ENCODE data around the gene ASB7. TPM values are rescaled to one million over a fixed set of nuclear protein-coding genes. Genes with fewer than 3 reads are reported as not detected.
A peak's percentile ranks its signal among the peaks of the same experiment; 100 is the strongest.

Gene ASB7
- total and polyA plus RNA-seq, 8 donors, result 10.8 to 14.6 (median 13.2) TPM

- no peaks in the 10 kb centered on the region for H3K27me3 ChIP-seq
- H3K27ac ChIP-seq, result peak overlapping the region in 1 of 2 donors; percentile 74
- DNase-seq (no peak), ATAC-seq (peak; percentile 24)
- intact Hi-C loops (cut with DNase I), result no loop called here
- TF ChIP-seq CTCF (IDR thresholded peaks at IDR 0.05), result no peak
- H3K9me3 ChIP-seq, result no peaks in the 10 kb centered on the region
- H3K36me3 ChIP-seq, result peaks cover 0 to 5% of the 10 kb centered on the region in 2 donors
- H3K4me3 ChIP-seq, result no peak overlapping the region
- H3K4me1 ChIP-seq, result peaks cover 0 to 22% of the 10 kb centered on the region in 2 donors
Measured at GRCh38 chr15:100560323-100560722, 42.1 kb upstream of the ASB7 start.

DNA sequence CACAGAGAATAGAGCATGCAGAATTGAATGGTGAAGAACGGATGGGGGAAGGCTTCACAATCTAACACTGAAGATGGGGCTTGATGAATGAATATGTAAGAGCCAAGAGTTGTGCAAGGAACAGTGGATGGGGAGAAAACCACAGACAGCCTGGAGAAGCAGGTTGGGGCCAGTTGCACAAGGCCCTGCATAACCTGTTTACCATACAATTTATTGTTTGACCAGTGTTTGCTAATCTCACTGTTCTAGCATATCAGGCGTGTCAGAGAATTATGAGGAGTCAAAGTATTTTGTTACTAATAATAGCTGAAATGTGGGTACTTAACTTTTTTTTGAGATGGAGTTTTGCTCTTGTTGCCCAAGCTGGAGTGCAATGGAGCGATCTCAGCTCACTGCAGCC, 36.8 kb upstream of the ASB7 start:
- intact Hi-C loops (cut with DNase I), result no loop called here
- no peak for TF ChIP-seq CTCF (IDR thresholded peaks at IDR 0.05)
- Histone ChIP-seq H3K4me3 (no peak overlapping the region), H3K27ac (no peak overlapping the region), H3K27me3 (no peaks in the 10 kb centered on the region), H3K36me3 (peaks cover 0 to 21% of the 10 kb centered on the region in 2 donors), H3K9me3 (no peaks in the 10 kb centered on the region), H3K4me1 (peaks cover 0 to 2% of the 10 kb centered on the region in 2 donors)
- DNase-seq (no peak), ATAC-seq (peak; percentile 49)

DNA sequence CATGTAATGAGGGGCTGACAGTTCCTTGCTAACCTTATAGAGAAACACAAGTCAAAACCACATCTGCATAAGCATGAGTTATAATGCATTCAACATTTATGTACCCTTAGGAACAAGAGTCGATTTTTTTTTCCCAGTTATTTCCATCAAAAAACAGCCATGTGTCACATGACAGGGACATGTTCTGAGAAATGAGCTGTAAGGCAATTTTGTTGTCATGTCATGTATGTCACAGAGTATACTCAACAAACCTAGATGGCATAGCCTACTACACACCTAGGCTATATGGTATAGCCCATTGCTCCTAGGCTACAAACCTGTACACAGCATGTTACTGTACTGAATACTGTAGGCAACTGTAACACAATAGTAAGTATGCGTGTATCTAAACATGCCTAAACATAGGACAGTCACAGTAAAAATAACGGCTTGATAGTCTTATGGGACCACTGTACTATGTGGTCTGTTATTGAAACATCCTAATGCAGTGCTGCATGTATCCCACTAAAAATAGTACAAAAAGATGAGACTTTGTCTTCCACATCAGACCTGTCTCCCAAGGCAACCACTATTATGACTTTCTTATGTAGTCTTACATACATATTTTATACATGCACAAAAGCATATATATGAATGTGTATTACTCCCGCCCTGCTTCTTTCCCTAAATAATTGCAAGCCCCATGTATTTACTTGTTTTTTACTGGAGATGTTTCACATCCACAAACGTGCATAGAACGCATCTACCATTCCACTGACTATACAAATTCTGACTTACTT, 35.4 kb upstream of the ASB7 start:
- no peaks in the 10 kb centered on the region for H3K27me3 ChIP-seq
- no peak for ATAC-seq
- H3K4me3 ChIP-seq, result no peak overlapping the region
- intact Hi-C loops (cut with DNase I), result no loop called here
- DNase-seq, result no peak
- H3K27ac ChIP-seq, result no peak overlapping the region
- no peaks in the 10 kb centered on the region for H3K9me3 ChIP-seq
- no peak for TF ChIP-seq CTCF (IDR thresholded peaks at IDR 0.05)
- peaks cover 0 to 29% of the 10 kb centered on the region in 2 donors for H3K36me3 ChIP-seq
- H3K4me1 ChIP-seq, result peaks cover 0 to 12% of the 10 kb centered on the region in 2 donors

- DNase-seq (no peak), ATAC-seq (no peak)
- Histone ChIP-seq H3K4me3 (no peak overlapping the region), H3K4me1 (peaks cover 0 to 17% of the 10 kb centered on the region in 2 donors), H3K36me3 (peaks cover 0 to 47% of the 10 kb centered on the region in 2 donors), H3K27ac (no peak overlapping the region), H3K9me3 (no peaks in the 10 kb centered on the region), H3K27me3 (no peaks in the 10 kb centered on the region)
- intact Hi-C loops (cut with DNase I), result no loop called here
- TF ChIP-seq CTCF (IDR thresholded peaks at IDR 0.05), result no peak
Measured at GRCh38 chr15:100569391-100569790, 33.0 kb upstream of the ASB7 start.

- Histone ChIP-seq H3K27ac (no peak overlapping the region), H3K4me3 (no peak overlapping the region), H3K9me3 (no peaks in the 10 kb centered on the region), H3K27me3 (no peaks in the 10 kb centered on the region), H3K36me3 (peaks cover 0 to 53% of the 10 kb centered on the region in 2 donors), H3K4me1 (peaks cover 0 to 17% of the 10 kb centered on the region in 2 donors)
- DNase-seq (no peak), ATAC-seq (no peak)
- TF ChIP-seq CTCF (IDR thresholded peaks at IDR 0.05), result no peak
- intact Hi-C loops (cut with DNase I), result loop anchor here in 1 of 2 donors (5.0 kb wide), 1 partner anchor 223 kb away; no protein-coding TSS in a partner anchor
Measured at GRCh38 chr15:100570275-100570674, 32.1 kb upstream of the ASB7 start.

Data from left lung (tissue), 10 donors.